ENCODE data around the gene CRTC2.
"Not testable (repeated sequence)": the region's sequence is repeated elsewhere in the genome, so short reads cannot be mapped to it uniquely, and the experiment has no call there.

The CRTC2 gene

GRCh38 chr1:153958111-153958960 lies at the start of gene CRTC2:
TSS of gene CRTC2 (minus strand) at chr1:153958612. CDS start at chr1:153958497, 115 bp downstream.
- FAIRE-seq = no peak
- peak; percentile 93 for DNase-seq (ENCODE audit: insufficient read length, low spot score)
- peak; percentile 45; the same call in 1 of the 2 replicates for TF ChIP-seq POLR2A (IDR thresholded peaks at IDR 0.05; ENCODE audit: low read depth, low read length)

DNA sequence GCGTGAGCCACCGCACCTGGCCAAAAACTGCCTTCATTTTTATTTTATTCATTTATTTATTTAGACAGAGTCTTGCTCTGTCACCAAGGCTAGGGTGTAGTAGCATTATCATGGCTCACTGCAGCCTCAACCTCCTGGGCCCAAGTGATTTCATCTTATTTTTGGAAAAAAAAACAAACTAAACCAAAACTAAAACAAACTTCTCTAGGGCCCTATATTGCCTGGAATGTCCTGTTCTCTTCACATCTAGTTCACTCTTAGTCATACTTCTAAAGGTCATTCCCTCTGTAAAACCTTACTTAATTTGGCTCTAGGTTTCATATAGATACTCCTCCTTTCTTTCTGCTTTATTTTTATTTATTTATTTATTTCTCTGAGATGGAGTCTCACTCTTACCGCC lies 47.7 kb upstream of the CRTC2 start:
- FAIRE-seq (no peak), DNase-seq (ENCODE audit: insufficient read length, low spot score) (no peak)
- TF ChIP-seq POLR2A (IDR thresholded peaks at IDR 0.05; ENCODE audit: low read depth, low read length) = no peak

DNA sequence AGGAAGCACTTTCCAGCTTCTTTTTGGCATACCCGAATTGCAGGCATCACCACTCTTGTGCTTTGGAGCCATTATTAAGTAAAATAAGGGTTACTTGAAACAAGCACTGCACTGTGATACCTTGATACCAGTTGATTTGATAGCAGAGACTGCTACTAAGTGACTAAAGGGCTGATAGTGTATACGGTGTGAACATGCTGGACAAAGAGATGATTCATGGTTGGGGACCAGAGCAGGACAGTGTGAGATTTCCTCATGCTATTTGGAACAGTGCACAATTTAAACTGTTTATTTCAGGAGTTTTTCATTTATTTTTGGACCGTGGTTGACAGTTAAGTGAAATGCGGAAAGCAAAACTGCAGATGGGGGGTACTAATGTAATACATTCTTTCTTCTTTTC lies 42.0 kb upstream of the CRTC2 start:
- no peak for FAIRE-seq
- TF ChIP-seq POLR2A (IDR thresholded peaks at IDR 0.05; ENCODE audit: low read depth, low read length) = no peak

DNA sequence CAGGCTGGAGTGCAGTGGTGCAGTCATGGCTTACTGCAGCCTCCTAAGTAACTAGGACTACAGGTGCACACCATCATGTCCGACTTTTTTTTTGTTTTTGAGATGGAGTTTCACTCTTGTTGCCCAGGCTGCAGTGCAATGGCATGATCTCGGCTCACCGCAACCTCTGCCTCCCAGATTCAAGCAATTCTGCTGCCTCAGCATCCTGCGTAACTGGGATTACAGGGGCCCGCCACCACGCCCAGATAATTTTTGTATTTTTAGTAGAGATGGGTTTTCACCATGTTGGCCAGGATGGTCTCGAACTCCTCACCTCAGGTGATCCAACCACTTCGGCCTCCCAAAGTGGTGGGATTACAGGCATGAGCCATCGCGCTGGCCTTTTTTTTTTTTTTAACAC lies 38.5 kb upstream of the CRTC2 start:
- FAIRE-seq; DNase-seq (ENCODE audit: insufficient read length, low spot score): not testable (repeated sequence)

More for the DNA sequence above, 42.0 kb upstream of the CRTC2 start:
- DNase-seq (ENCODE audit: insufficient read length, low spot score) = no peak

- TF ChIP-seq POLR2A (IDR thresholded peaks at IDR 0.05; ENCODE audit: low read depth, low read length) = no peak
- FAIRE-seq (no peak), DNase-seq (ENCODE audit: insufficient read length, low spot score) (no peak)
Observed at GRCh38 chr1:153995640-153996039, 37.2 kb upstream of the CRTC2 start.

- no peak for FAIRE-seq
- DNase-seq (ENCODE audit: insufficient read length, low spot score) = no peak
Observed at GRCh38 chr1:153995202-153995601, 36.8 kb upstream of the CRTC2 start.

DNA sequence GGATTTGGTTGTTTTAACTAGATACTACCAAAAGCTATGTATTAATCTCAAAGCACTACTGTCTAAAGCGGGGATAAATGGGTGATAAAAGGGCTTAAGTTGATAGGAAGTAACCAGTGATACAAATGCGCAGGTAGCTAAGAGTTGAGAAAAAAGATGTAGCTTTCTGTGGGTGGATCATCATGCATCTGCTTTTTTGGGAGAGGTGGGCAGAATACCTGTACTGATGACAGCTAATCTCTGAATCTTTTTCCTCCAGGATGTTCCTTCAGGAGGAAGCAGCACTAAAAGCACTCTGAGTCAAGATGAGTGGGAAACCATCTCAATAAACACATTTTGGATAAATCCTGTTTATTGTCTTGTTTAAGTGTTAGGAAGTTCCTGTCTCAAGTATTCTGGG lies 33.4 kb upstream of the CRTC2 start:
- DNase-seq (ENCODE audit: insufficient read length, low spot score) (no peak), FAIRE-seq (no peak)
- TF ChIP-seq POLR2A (IDR thresholded peaks at IDR 0.05; ENCODE audit: low read depth, low read length) = no peak

More at GRCh38 chr1:153995202-153995601, 36.8 kb upstream of the CRTC2 start:
- TF ChIP-seq POLR2A (IDR thresholded peaks at IDR 0.05; ENCODE audit: low read depth, low read length) = no peak

DNA sequence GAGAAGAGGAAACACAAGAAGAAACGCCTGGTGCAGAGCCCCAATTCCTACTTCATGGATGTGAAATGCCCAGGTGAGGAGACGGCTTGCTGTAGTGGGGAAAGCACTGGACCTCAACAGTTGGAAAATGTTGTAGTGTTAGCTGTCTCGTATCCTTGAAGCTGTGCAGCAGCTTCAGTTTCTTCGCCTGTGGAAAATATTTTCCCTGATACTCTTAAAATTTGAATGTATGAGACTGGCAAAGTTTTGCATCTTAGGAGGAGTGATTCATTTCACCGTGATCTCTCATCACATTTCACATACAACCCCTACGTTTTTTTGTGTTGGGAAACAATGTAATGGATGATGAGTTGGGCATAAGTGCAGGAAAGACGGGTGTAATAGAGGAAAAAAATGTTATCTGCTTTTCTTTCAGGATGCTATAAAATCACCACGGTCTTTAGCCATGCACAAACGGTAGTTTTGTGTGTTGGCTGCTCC lies 32.8 kb upstream of the CRTC2 start:
- no peak for TF ChIP-seq POLR2A (IDR thresholded peaks at IDR 0.05; ENCODE audit: low read depth, low read length)
- no peak for DNase-seq (ENCODE audit: insufficient read length, low spot score)
- no peak for FAIRE-seq

GRCh38 chr1:153990468-153991150 lies 32.2 kb upstream of the CRTC2 start, which contains the start of gene RPS27:
TSS of gene RPS27 (plus strand) at chr1:153990762. CDS start at chr1:153990797, 35 bp downstream.
- peak; percentile 99 for TF ChIP-seq POLR2A (IDR thresholded peaks at IDR 0.05; ENCODE audit: low read depth, low read length)
- DNase-seq (ENCODE audit: insufficient read length, low spot score) = peak; percentile 72
- FAIRE-seq = peak; percentile 60

- DNase-seq (ENCODE audit: insufficient read length, low spot score) = no peak
- FAIRE-seq = no peak
- no peak for TF ChIP-seq POLR2A (IDR thresholded peaks at IDR 0.05; ENCODE audit: low read depth, low read length)
Observed at GRCh38 chr1:153987621-153988020, 29.2 kb upstream of the CRTC2 start.

DNA sequence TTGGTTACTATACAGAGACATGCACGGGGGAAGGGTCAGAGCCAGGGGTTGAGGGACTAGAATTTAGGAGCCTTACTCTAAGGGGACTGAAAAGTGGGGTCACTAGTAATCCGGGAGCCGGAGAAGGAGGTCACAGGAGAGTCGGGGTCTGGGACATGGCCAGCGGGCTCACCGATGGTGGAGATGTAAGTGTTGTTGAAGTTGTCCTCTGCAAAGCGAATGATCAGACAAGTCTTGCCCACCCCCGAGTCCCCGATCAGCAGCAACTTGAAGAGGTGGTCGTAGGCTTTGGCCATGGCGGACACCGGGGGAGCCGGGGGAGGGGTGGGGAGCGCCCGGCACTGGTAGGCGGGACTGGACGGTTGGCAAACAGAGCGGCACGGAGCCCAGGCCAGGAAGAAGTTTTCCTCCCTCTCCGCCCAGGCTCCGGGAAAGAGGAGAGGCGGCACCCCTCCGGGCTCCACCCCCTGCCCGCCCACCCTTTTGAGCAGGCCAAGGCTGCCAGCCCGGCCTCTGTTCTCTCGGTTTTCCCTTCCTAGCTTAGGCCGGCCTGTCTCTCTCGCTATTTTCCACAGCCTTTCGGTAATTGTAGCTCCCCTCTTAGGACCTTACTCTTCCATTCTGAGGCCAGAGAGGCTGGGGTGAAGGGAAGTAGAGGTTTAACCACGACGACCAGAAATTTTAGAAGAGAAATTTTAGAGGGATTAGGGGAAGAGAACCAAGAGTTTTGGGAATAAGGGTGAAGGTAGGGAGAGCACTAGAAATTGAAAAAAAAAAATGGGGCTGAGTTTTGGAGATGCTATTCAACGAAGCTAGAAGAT lies 27.7 kb upstream of the CRTC2 start, which contains the start of gene RAB13:
Gene RAB13 (minus strand): TSS at position 399 of the 821 bp plus-strand sequence. CDS start 103 bp downstream, at position 296.
- DNase-seq (ENCODE audit: insufficient read length, low spot score) (peak; percentile 77), FAIRE-seq (no peak)
- TF ChIP-seq POLR2A (IDR thresholded peaks at IDR 0.05; ENCODE audit: low read depth, low read length) = 0 out of 2 replicates have a peak, but pooled peaks have one; percentile 51

DNA sequence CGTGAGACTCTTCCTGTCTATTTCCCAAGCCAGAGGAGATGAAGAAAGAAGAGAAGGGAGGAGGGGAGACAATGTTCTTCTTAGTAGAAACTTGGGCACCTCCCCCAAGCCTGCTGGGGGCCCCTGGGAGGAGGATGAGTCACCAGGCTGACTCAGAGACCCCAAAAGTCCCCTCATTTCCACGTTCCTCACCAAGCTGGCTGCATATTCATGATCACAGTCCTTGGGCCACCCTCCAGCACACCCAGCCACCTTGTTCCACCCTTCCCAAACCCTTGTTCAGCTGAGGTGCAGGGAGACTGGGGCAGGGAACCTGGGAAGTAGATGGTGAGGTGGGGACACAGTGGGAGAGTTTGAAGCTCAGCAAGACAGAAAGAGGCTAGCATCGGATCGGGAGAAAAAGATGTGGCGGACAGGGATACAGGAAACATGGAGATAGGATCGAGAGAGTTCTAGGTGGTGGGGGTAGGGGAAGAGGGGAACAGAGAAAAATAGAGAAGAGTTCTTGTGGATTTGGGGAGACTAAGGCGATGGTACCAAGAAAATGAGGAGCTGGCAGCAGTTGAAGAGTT lies 27.0 kb upstream of the CRTC2 start:
- DNase-seq (ENCODE audit: insufficient read length, low spot score) (no peak), FAIRE-seq (no peak)
- peak; percentile 64 for TF ChIP-seq POLR2A (IDR thresholded peaks at IDR 0.05; ENCODE audit: low read depth, low read length)
